GM12878 (cell line): ENCODE data around the gene MRNIP. TPM values are rescaled to one million over a fixed set of nuclear protein-coding genes. Genes with fewer than 3 reads are reported as not detected.

Experiments
- ATAC-seq: fragments of 200-7000 bp; cut with Tn5 transposase; 3 replicates; pipeline ENCODE4 v1.9.1; 2020; ENCODE audit warnings: mild to moderate bottlenecking, moderate library complexity
- BruUV-seq: library from RNA; stranded (reverse); fragments of 400-500 nt; replicated peaks from 2 replicates; lab custom pipeline; 2021; lab: Mats Ljungman, UMichigan
- CTCF ChIA-PET: fragments of 300-600 bp; sonication (Branson Sonifier 250); formaldehyde crosslinking; extraction: SDS; loops from one replicate; lab custom pipeline; 2021; ENCODE audit warnings: inconsistent platforms; lab: Yijun Ruan, JAX
- POLR2A ChIA-PET: fragments of 350-600 bp; formaldehyde crosslinking; extraction: SDS; loops from one replicate; lab custom pipeline; 2021; ENCODE audit warnings: inconsistent platforms; lab: Charles Lee
- RAD21 ChIA-PET: fragments of 300-600 bp; sonication (Branson Sonifier 250); formaldehyde crosslinking; loops from one replicate; lab custom pipeline; 2023; ENCODE audit warnings: antibody characterized with exemption; ENCODE audit not compliant: unreplicated experiment; lab: Charles Lee
- SMC1A ChIA-PET: fragments of 300-600 bp; sonication (Branson Sonifier 250); formaldehyde crosslinking; loops from one replicate; lab custom pipeline; 2023; ENCODE audit not compliant: unreplicated experiment, uncharacterized antibody; lab: Charles Lee
- DNase-seq: peaks from one replicate; pipeline ENCODE4 v3.0.0-alpha.2; 2011; ENCODE audit warnings: low read depth, low spot score
- FAIRE-seq: peaks from 3 replicates; lab custom pipeline; 2011; peaks lifted over from hg19 to GRCh38; lab: Jason Lieb, UNC
- H2AFZ ChIP-seq: 2 replicates; pipeline ENCODE4 v1.6.0; 2011; ENCODE audit warnings: low read depth, low read length, control low read depth; ENCODE audit not compliant: control insufficient read depth
- H3K27ac ChIP-seq: 2 replicates; pipeline ENCODE4 v1.5.1; 2011; ENCODE audit warnings: control low read depth; ENCODE audit not compliant: control insufficient read depth, insufficient read depth
- H3K27me3 ChIP-seq, 2 experiments: replicated peaks in 1 of 2; 2 replicates each; pipeline versions ENCODE4 v1.6.0 to v1.6.1; 2011; ENCODE audit warnings: low read length in 1 of 2; ENCODE audit not compliant: control insufficient read depth in 2 of 2, insufficient read depth in 2 of 2
- H3K36me3 ChIP-seq, 2 experiments: 2 replicates each; pipeline ENCODE4 v1.5.1; 2011; ENCODE audit warnings: low read length in 1 of 2; ENCODE audit not compliant: control insufficient read depth in 2 of 2, insufficient read depth in 2 of 2
- H3K4me1 ChIP-seq: 2 replicates; pipeline ENCODE4 v1.6.1; 2011; ENCODE audit warnings: mild to moderate bottlenecking, low read length, moderate library complexity, mixed read lengths; ENCODE audit not compliant: control insufficient read depth, insufficient read depth
- H3K4me2 ChIP-seq: 2 replicates; pipeline ENCODE4 v1.6.0; 2011; ENCODE audit warnings: control low read depth; ENCODE audit not compliant: control insufficient read depth, insufficient read depth
- H3K4me3 ChIP-seq: fragments of 200-600 bp; sonication (generic); 2 replicates; pipeline ENCODE4 v1.5.1; 2016
- H3K79me2 ChIP-seq: 2 replicates; pipeline ENCODE4 v1.6.0; 2011; ENCODE audit warnings: low read length; ENCODE audit not compliant: control insufficient read depth, insufficient read depth
- H3K9ac ChIP-seq: 2 replicates; pipeline ENCODE4 v1.8.0; 2011; ENCODE audit warnings: low read length, control low read depth, mixed read lengths; ENCODE audit not compliant: control insufficient read depth, insufficient read depth
- H3K9me3 ChIP-seq: replicated peaks from 3 replicates; pipeline ENCODE4 v1.5.1; 2011; ENCODE audit warnings: mild to moderate bottlenecking, low read length; ENCODE audit not compliant: control insufficient read depth, insufficient read depth
- H4K20me1 ChIP-seq: 2 replicates; pipeline ENCODE4 v1.6.0; 2011; ENCODE audit not compliant: control insufficient read depth, insufficient read depth
- HDAC6 ChIP-seq: fragments of 200-600 bp; sonication (generic); IDR thresholded peaks from one replicate; pipeline ENCODE4 v1.8.0; 2017; ENCODE audit warnings: antibody characterized with exemption; ENCODE audit not compliant: unreplicated experiment
- POLR2A ChIP-seq: IDR thresholded peaks from 2 replicates; pipeline ENCODE4 v1.6.1; 2011; ENCODE audit warnings: low read depth, mild to moderate bottlenecking, low read length
- PRDM15 ChIP-seq: fragments of 450-650 bp; formaldehyde crosslinking; IDR thresholded peaks from 2 replicates; pipeline ENCODE4 v1.4.0; 2020; ENCODE audit warnings: mild to moderate bottlenecking, moderate library complexity
- WGBS: methylation state at CpG from one replicate; pipeline ENCODE4 v1.1.6; 2016; ENCODE audit warnings: low lambda C conversion rate; ENCODE audit not compliant: insufficient replicate concordance, insufficient coverage; ENCODE audit errors: missing lambda C conversion rate; 5-methylcytosine and 5-hydroxymethylcytosine counted together
- in situ Hi-C: fragments of 300-500 bp; cut with MboI; formaldehyde crosslinking; loops from 9 replicates; pipeline ENCODE4 v1.14.3; 2018; ENCODE audit warnings: mixed read lengths
- intact Hi-C: fragments of 100-400 bp; cut with micrococcal nuclease; formaldehyde crosslinking; loops from one replicate; pipeline ENCODE4 v1.14.2; 2022; ENCODE audit not compliant: unreplicated experiment
- polyA plus RNA-seq, 11 experiments: library from polyadenylated mRNA; depleted of rRNA in 4 of 11; unstranded in 6 of 11; stranded (reverse) in 5 of 11; fragments of >200 nt; fragmentation: Nextera tagmentation in 4 of 11; fragmentation: Illumina TruSeq in 1 of 11; extraction: Ambion mirVana in 4 of 11; extraction: Trizol in 1 of 11; gene quantifications; 1 replicate in 1 of 11; 2 replicates in 10 of 11; pipeline versions ENCODE4 v1.2.1 to v1.2.3, GENCODE V29; 2011 to 2016; ENCODE audit warnings: inconsistent platforms in 2 of 11, missing spikeins in 2 of 11, low read depth in 1 of 11
- total RNA-seq, 4 experiments: library from RNA; depleted of rRNA in 3 of 4; stranded (reverse); fragments of >200 nt in 3 of 4; fragmentation: Illumina TruSeq in 1 of 4; extraction: Trizol in 1 of 4; gene quantifications; 2 replicates each; pipeline versions ENCODE4 v1.2.1 to v1.2.3, GENCODE V29; 2013 to 2021
- TF ChIP-seq, protein P1 (sequence below): IDR thresholded peaks from 2 replicates; pipeline ENCODE4 v1.6.1; 2011; ENCODE audit warnings: borderline replicate concordance, low read depth, mild to moderate bottlenecking, moderate library complexity, low read length; ENCODE audit not compliant: insufficient read depth, poor library complexity, severe bottlenecking

Gene MRNIP
- total and polyA plus RNA-seq, 10 of the 15 experiments (the other 5 are each of a cell fraction or from before 2014, with no cell fraction given): 2.4 to 30.4 (median 13.1) TPM

DNA sequence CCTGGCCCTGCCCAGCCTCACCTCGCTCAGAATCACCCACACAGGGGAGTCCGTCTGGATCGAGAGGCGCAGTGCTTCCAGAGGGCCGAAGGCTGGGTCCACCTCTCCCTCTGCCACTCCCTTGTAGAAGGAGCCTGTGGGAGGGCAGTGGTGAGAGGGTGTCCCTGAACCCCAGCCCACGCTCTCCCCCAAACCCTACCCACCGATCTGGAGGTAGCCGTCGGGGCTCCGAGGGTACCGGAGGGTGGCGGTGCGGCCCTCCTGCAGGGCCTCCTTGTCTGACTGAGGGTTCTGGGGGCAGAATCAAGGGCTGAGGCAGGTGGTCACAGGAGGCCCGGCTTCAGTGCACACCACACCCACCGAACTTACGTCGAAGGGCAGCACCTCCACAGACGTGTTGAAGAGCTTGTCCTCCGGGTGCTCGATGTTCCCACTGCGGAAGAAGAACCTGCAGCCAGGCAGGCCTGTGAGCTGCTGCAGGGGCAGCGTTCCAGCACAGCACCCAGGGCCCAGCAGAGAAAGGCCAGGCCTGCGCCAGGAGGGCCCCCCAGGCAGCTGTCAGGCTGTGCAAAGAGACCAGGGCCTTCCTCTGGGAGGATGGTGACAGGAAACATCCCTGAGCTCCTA, 60.4 kb downstream of the MRNIP start:
- TF ChIP-seq PRDM15: no peak
- TF ChIP-seq, protein P1, sequence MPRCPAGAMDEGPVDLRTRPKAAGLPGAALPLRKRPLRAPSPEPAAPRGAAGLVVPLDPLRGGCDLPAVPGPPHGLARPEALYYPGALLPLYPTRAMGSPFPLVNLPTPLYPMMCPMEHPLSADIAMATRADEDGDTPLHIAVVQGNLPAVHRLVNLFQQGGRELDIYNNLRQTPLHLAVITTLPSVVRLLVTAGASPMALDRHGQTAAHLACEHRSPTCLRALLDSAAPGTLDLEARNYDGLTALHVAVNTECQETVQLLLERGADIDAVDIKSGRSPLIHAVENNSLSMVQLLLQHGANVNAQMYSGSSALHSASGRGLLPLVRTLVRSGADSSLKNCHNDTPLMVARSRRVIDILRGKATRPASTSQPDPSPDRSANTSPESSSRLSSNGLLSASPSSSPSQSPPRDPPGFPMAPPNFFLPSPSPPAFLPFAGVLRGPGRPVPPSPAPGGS: no peak
- 0 out of 2 replicates have a peak, but pooled peaks have one; percentile 25 for TF ChIP-seq POLR2A
- TF ChIP-seq HDAC6: no peak
- H3K36me3 ChIP-seq: peaks cover 0 to 13% of the 10 kb centered on the region in 2 experiments; a peak in 2 of 4 replicates
- intact Hi-C loops (loop anchor here (5.0 kb wide), 1 partner anchor 36 kb away; no protein-coding TSS in a partner anchor), in situ Hi-C loops (loop anchor here (25.0 kb wide), 1 partner anchor 289 kb away; no protein-coding TSS in a partner anchor)
- H3K27ac ChIP-seq: no peak overlapping the region
- no peaks in the 10 kb centered on the region; the same call in 1 of the 2 replicates for H3K79me2 ChIP-seq
- no peaks in the 10 kb centered on the region for H3K9me3 ChIP-seq
- 91% methylated on average over 23 of the region's 23 CpGs for WGBS
- H3K4me2 ChIP-seq: no peak overlapping the region
- ATAC-seq (no peak), DNase-seq (no peak), FAIRE-seq (no peak)
- H3K4me1 ChIP-seq: peaks cover 22% of the 10 kb centered on the region
- SMC1A ChIA-PET: interaction anchor here (1.0 kb wide), 1 partner anchor 21 kb away, joined by 4 read pairs; no protein-coding TSS in a partner anchor
- CTCF ChIA-PET: interaction anchor here (0.6 to 2.5 kb wide), 5 partner anchors 7 to 71 kb away, joined by 3 to 16 read pairs (median 3); partner anchors contain the start of gene MRNIP
- no peak overlapping the region for H2AFZ ChIP-seq
- no peaks in the 10 kb centered on the region for H3K27me3 ChIP-seq
- no peak overlapping the region for H3K4me3 ChIP-seq
- RAD21 ChIA-PET: no interaction called here
- H3K9ac ChIP-seq: no peak overlapping the region
- POLR2A ChIA-PET: no interaction called here
- no TSS peak for BruUV-seq
- H4K20me1 ChIP-seq: no peaks in the 10 kb centered on the region
